H1 (cell line): ENCODE data around the gene FOLR1. TPM values are rescaled to one million over a fixed set of nuclear protein-coding genes. Genes with fewer than 3 reads are reported as not detected.

Experiments used
- CTCF ChIA-PET: fragments of 300-600 bp; sonication (Branson Sonifier 250); formaldehyde crosslinking; loops from one replicate; lab custom pipeline; 2021; ENCODE audit not compliant: partially characterized antibody; lab: Charles Lee
- POLR2A ChIA-PET: fragments of 300-600 bp; sonication (Branson Sonifier 250); formaldehyde crosslinking; loops from one replicate; lab custom pipeline; 2021; ENCODE audit warnings: inconsistent platforms; ENCODE audit not compliant: partially characterized antibody; lab: Charles Lee
- DNase-seq, 2 experiments: peaks; one replicate each; pipeline versions ENCODE4 v3.0.0 to v3.0.0-alpha.2; 2010 to 2022; ENCODE audit warnings: low spot score in 2 of 2, low read depth in 1 of 2, mixed read lengths in 1 of 2
- FAIRE-seq: peaks from 2 replicates; lab custom pipeline; 2011; peaks lifted over from hg19 to GRCh38; lab: Jason Lieb, UNC
- H2AFZ ChIP-seq: 2 replicates; pipeline ENCODE4 v1.8.1; 2012; ENCODE audit warnings: low read length, inconsistent platforms
- H2AK5ac ChIP-seq: 2 replicates; pipeline ENCODE4 v1.6.1; 2013; ENCODE audit warnings: low read depth, low read length
- H2BK120ac ChIP-seq: replicated peaks from 2 replicates; pipeline ENCODE3; 2013; ENCODE audit warnings: low read depth, low read length, inconsistent platforms
- H2BK12ac ChIP-seq: 2 replicates; pipeline ENCODE4 v1.6.1; 2013; ENCODE audit warnings: low read depth, low read length
- H2BK15ac ChIP-seq: 2 replicates; pipeline ENCODE4 v1.6.1; 2013; ENCODE audit warnings: low read length
- H2BK20ac ChIP-seq: 2 replicates; pipeline ENCODE4 v1.6.1; 2013; ENCODE audit warnings: low read length
- H2BK5ac ChIP-seq: 2 replicates; pipeline ENCODE4 v1.6.1; 2013; ENCODE audit warnings: low read depth, low read length
- H3K14ac ChIP-seq: 2 replicates; pipeline ENCODE4 v1.6.1; 2013; ENCODE audit warnings: inconsistent platforms; ENCODE audit not compliant: insufficient read length
- H3K18ac ChIP-seq: 2 replicates; pipeline ENCODE4 v1.6.1; 2013; ENCODE audit warnings: low read length; ENCODE audit errors: extremely low read depth
- H3K23ac ChIP-seq: 2 replicates; pipeline ENCODE4 v1.6.1; 2013; ENCODE audit warnings: inconsistent platforms; ENCODE audit not compliant: insufficient read length
- H3K23me2 ChIP-seq: 2 replicates; pipeline ENCODE4 v1.6.1; 2013; ENCODE audit warnings: low read depth, low read length
- H3K27ac ChIP-seq: 2 replicates; pipeline ENCODE4 v1.6.1; 2011; ENCODE audit warnings: low read depth, low read length, inconsistent platforms
- H3K27me3 ChIP-seq, 4 experiments: replicated peaks in 1 of 4; 1 replicate in 1 of 4; 2 replicates in 3 of 4; pipeline versions ENCODE4 v1.6.1 to v1.8.1; 2011 to 2013; ENCODE audit warnings: low read length in 3 of 4, mild to moderate bottlenecking in 3 of 4, inconsistent platforms in 2 of 4, mixed read lengths in 2 of 4, moderate library complexity in 1 of 4; ENCODE audit not compliant: control insufficient read depth in 3 of 4, insufficient read depth in 3 of 4; ENCODE audit errors: extremely low read depth in 1 of 4
- H3K36me3 ChIP-seq, 4 experiments: 2 replicates each; pipeline versions ENCODE4 v1.6.1 to v1.8.1; 2011 to 2013; ENCODE audit warnings: mild to moderate bottlenecking in 4 of 4, low read length in 3 of 4, moderate library complexity in 2 of 4, control low read depth in 1 of 4, inconsistent platforms in 1 of 4; ENCODE audit not compliant: insufficient read depth in 4 of 4, control insufficient read depth in 2 of 4
- H3K4ac ChIP-seq: replicated peaks from 2 replicates; pipeline ENCODE3; 2013; ENCODE audit warnings: low read length, low read depth, mixed read lengths, inconsistent platforms; ENCODE audit not compliant: insufficient read length
- H3K4me1 ChIP-seq, 4 experiments: replicated peaks in 1 of 4; 1 replicate in 1 of 4; 2 replicates in 3 of 4; pipeline versions ENCODE4 v1.6.1 to v1.8.1; 2011 to 2013; ENCODE audit warnings: low read length in 3 of 4, inconsistent platforms in 2 of 4, mixed read lengths in 1 of 4; ENCODE audit not compliant: insufficient read depth in 4 of 4, control insufficient read depth in 3 of 4
- H3K4me2 ChIP-seq, 2 experiments: 2 replicates each; pipeline versions ENCODE4 v1.6.1 to v1.8.1; 2011 to 2013; ENCODE audit warnings: low read depth in 2 of 2, low read length in 2 of 2, control low read depth in 1 of 2, inconsistent platforms in 1 of 2, mild to moderate bottlenecking in 1 of 2; ENCODE audit not compliant: insufficient read depth in 1 of 2
- H3K4me3 ChIP-seq, 4 experiments: fragments of 200-600, 300-600 bp in 1 of 4; sonication (generic), shearing (Covaris generic), sonication (Bioruptor Twin) in 1 of 4; 2 replicates each; pipeline versions ENCODE4 v1.5.1 to v1.8.1; 2011 to 2016; ENCODE audit warnings: low read length in 4 of 4, low read depth in 3 of 4, control low read depth in 2 of 4, inconsistent platforms in 2 of 4, mild to moderate bottlenecking in 2 of 4, mixed read lengths in 1 of 4, moderate library complexity in 1 of 4; ENCODE audit not compliant: insufficient read depth in 2 of 4; ENCODE audit errors: extremely low read depth in 1 of 4
- H3K56ac ChIP-seq: replicated peaks from 2 replicates; pipeline ENCODE3; 2013; ENCODE audit warnings: low read depth, mild to moderate bottlenecking, mixed read lengths, low read length, inconsistent platforms; ENCODE audit not compliant: insufficient read length
- H3K79me1 ChIP-seq: 2 replicates; pipeline ENCODE4 v1.6.1; 2013; ENCODE audit warnings: low read depth, low read length, control low read depth
- H3K79me2 ChIP-seq, 2 experiments: 2 replicates each; pipeline versions ENCODE4 v1.6.1 to v1.8.1; 2012 to 2013; ENCODE audit warnings: low read length in 2 of 2, mild to moderate bottlenecking in 2 of 2, inconsistent platforms in 1 of 2; ENCODE audit not compliant: insufficient read depth in 2 of 2, control insufficient read depth in 1 of 2
- H3K9ac ChIP-seq, 4 experiments: replicated peaks in 1 of 4; 1 replicate in 1 of 4; 2 replicates in 3 of 4; pipeline versions ENCODE4 v1.6.1 to v1.8.1; 2011 to 2013; ENCODE audit warnings: low read depth in 3 of 4, low read length in 3 of 4, control low read depth in 2 of 4, mild to moderate bottlenecking in 2 of 4, moderate library complexity in 2 of 4, inconsistent platforms in 1 of 4; ENCODE audit errors: extremely low read depth in 1 of 4
- H3K9me3 ChIP-seq, 2 experiments: 2 replicates each; pipeline versions ENCODE4 v1.6.1 to v1.8.1; 2012 to 2013; ENCODE audit warnings: mild to moderate bottlenecking in 2 of 2, moderate library complexity in 2 of 2, control low read depth in 1 of 2, inconsistent platforms in 1 of 2, low read depth in 1 of 2, low read length in 1 of 2, mixed read lengths in 1 of 2; ENCODE audit not compliant: insufficient read depth in 2 of 2
- H4K20me1 ChIP-seq, 2 experiments: replicated peaks in 1 of 2; 2 replicates each; pipeline versions ENCODE3 to v1.8.1; 2011 to 2013; ENCODE audit warnings: inconsistent platforms in 2 of 2, low read length in 2 of 2, mild to moderate bottlenecking in 1 of 2; ENCODE audit not compliant: insufficient read depth in 2 of 2, control insufficient read depth in 1 of 2
- H4K5ac ChIP-seq: 2 replicates; pipeline ENCODE4 v1.6.1; 2013; ENCODE audit warnings: low read length, low read depth, mixed read lengths, inconsistent platforms; ENCODE audit not compliant: insufficient read length
- H4K8ac ChIP-seq: 2 replicates; pipeline ENCODE4 v1.8.0; 2013; ENCODE audit warnings: mild to moderate bottlenecking, moderate library complexity, low read length, inconsistent platforms; ENCODE audit not compliant: insufficient read depth; ENCODE audit errors: extremely low read depth
- H4K91ac ChIP-seq: replicated peaks from 2 replicates; pipeline ENCODE3; 2013; ENCODE audit warnings: low read length, mixed read lengths, inconsistent platforms; ENCODE audit not compliant: insufficient read length
- RFX5 ChIP-seq: IDR thresholded peaks from 2 replicates; pipeline ENCODE4 v1.6.1; 2011; ENCODE audit warnings: low read depth, low read length, improper control_type of control experiment, borderline replicate concordance
- WGBS, 2 experiments: shearing (Covaris generic) in 1 of 2; methylation state at CpG; one replicate each; pipeline versions ENCODE4 v1.1.6 to v1.1.7; 2013 to 2015; ENCODE audit warnings: low lambda C conversion rate in 2 of 2, mixed read lengths in 2 of 2, inconsistent platforms in 1 of 2, low coverage in 1 of 2, missing lambda C conversion rate in 1 of 2; ENCODE audit not compliant: insufficient replicate concordance in 2 of 2, insufficient coverage in 1 of 2, insufficient read length in 1 of 2; ENCODE audit errors: extremely low coverage in 1 of 2, missing lambda C conversion rate in 1 of 2; 5-methylcytosine and 5-hydroxymethylcytosine counted together
- polyA plus RNA-seq, 7 experiments: library from polyadenylated mRNA; depleted of rRNA in 3 of 7; stranded (reverse) in 5 of 7; unstranded in 2 of 7; fragments of >200 nt in 5 of 7; fragments of 200-250 nt in 2 of 7; gene quantifications; 1 replicate in 5 of 7; 2 replicates in 1 of 7; 4 replicates in 1 of 7; pipeline versions ENCODE4 v1.2.1 to v1.2.3, GENCODE V29; 2011 to 2013; ENCODE audit warnings: missing spikeins in 2 of 7, mixed read lengths in 2 of 7
- total RNA-seq: library from RNA; stranded (reverse); fragmentation: NEBNext Ultra II Directional; extraction: Animal tissue kit (Norgen Biotek cat#: 25700); gene quantifications from 2 replicates; pipeline ENCODE4 v1.2.1, GENCODE V29; 2021

Gene FOLR1
- total and polyA plus RNA-seq, 2 of the 8 experiments (the other 6 are each of a cell fraction or from before 2014, with no cell fraction given), result 1.3 TPM; not detected in 1

DNA sequence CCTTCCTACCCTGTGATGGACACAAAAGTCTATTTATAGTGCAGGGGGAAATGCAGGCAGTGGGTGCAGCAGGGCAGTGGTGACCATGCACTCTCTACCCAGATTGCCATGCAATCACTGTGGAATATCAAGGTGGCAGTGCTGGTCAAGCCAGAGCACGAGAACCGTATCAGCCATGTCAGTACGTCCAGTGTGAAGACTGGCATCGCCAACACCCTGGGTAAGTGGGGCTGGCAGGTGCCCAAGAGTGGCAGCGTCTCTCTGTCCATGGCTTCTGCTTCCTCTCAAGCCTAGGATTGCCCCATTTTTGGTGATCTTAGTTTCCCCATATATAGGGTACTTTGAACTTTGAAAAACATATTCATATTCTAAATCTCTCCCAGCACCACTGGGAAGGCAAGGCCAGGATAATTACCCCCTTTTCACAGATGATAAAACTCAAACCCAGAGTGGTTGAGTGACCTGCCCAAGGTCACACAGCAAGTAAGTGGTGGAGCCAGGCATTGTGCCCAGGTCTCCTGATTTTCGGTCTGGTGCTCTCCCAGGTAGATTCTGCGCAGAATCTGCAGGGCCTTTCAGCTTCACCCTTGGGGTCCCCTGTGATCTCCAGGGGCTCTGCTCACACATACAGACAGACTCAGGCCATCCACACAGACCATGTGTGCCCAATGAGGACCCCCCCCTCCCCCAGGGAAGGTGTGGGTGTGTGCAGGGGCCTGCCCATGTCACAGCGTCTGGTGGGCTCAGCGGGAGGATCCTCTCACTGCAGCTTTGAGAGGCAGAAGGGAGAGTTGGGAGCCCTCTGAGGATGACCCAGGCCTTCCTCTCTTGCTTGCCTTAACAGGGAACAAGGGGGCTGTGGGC, 39.7 kb downstream of the FOLR1 start:
- no peaks in the 10 kb centered on the region for H3K79me2 ChIP-seq
- no peak for TF ChIP-seq RFX5
- TF ChIP-seq, all 59 proteins: peak for 0
- no peak overlapping the region for H3K4me3 ChIP-seq
- H2BK15ac ChIP-seq, result no peak overlapping the region
- H3K23ac ChIP-seq, result no peak overlapping the region
- H2AK5ac ChIP-seq, result no peak overlapping the region
- H3K9ac ChIP-seq, result no peak overlapping the region
- 96% methylated on average over 9 of the region's 9 CpGs; no CpG with 5 or more reads in 1 of the 2 experiments for whole genome bisulfite sequencing, 2 experiments
- no peak overlapping the region for H2BK20ac ChIP-seq
- H2BK5ac ChIP-seq, result no peak overlapping the region
- no peaks in the 10 kb centered on the region; a peak in 1 of 7 replicates for H3K4me1 ChIP-seq
- H3K79me1 ChIP-seq, result peaks cover 6% of the 10 kb centered on the region
- DNase-seq (no peak), FAIRE-seq (no peak)
- peaks cover 13 to 22% of the 10 kb centered on the region in 2 experiments for H4K20me1 ChIP-seq
- no peak overlapping the region for H3K18ac ChIP-seq
- no peak overlapping the region for H2AFZ ChIP-seq
- no peak overlapping the region for H2BK120ac ChIP-seq
- H3K9me3 ChIP-seq, result no peaks in the 10 kb centered on the region
- no peak overlapping the region for H3K14ac ChIP-seq
- no peaks in the 10 kb centered on the region for H3K27me3 ChIP-seq
- H3K27ac ChIP-seq, result no peak overlapping the region
- H4K8ac ChIP-seq, result no peak overlapping the region
- ChIA-PET POLR2A (interaction anchor here (1.3 kb wide), 1 partner anchor 8 kb away, joined by 3 read pairs; no protein-coding TSS in a partner anchor), CTCF (no interaction called here)
- H4K91ac ChIP-seq, result no peak overlapping the region
- H3K36me3 ChIP-seq, result peaks cover 27 to 67% (median 62%) of the 10 kb centered on the region in 4 experiments
- H3K23me2 ChIP-seq, result peaks cover 1% of the 10 kb centered on the region; the same call in 1 of the 2 replicates
- no peak overlapping the region; the same call in 1 of the 2 replicates for H2BK12ac ChIP-seq
- H3K4me2 ChIP-seq, result no peak overlapping the region
- no peak overlapping the region for H3K4ac ChIP-seq
- H4K5ac ChIP-seq, result no peak overlapping the region
- H3K56ac ChIP-seq, result no peak overlapping the region
